Measurements from ENCODE around the gene SLIT3. TPM values are rescaled to one million over a fixed set of nuclear protein-coding genes. Genes with fewer than 3 reads are reported as not detected.
A peak's percentile ranks its signal among the peaks of the same experiment; 100 is the strongest.

Gene SLIT3
- polyA plus RNA-seq, 1 of the 3 experiments (the other 2 are of a cell fraction): 119 TPM

GRCh38 chr5:169301986-169302385 lies 1.0 kb upstream of the SLIT3 start:
- Histone ChIP-seq H4K20me1 (ENCODE audit: insufficient read depth) (no peaks in the 10 kb centered on the region; the same call in 1 of the 2 replicates), H3K27ac (ENCODE audit: low read depth in 2 of 2, low read length in 1 of 2) (peak overlapping the region; percentile 46 to 83; a peak in 3 of 4 replicates), H3F3A (replicated peaks; ENCODE audit: insufficient read depth) (peaks cover 8% of the 10 kb centered on the region), H3K9ac (no peak overlapping the region), H3K4me3 (ENCODE audit: low read depth in 2 of 2, low read length in 1 of 2) (no peak overlapping the region), H3K79me2 (ENCODE audit: insufficient read depth) (peaks cover 33% of the 10 kb centered on the region), H3K36me3 (replicated peaks in 1 of 2; ENCODE audit: control insufficient read depth in 1 of 2, insufficient read depth in 2 of 2, low read length in 1 of 2) (peaks cover under 1 to 5% of the 10 kb centered on the region in 2 experiments), H2AFZ (ENCODE audit: low read depth) (peak overlapping the region; percentile 43; the same call in 1 of the 2 replicates), H3K4me1 (ENCODE audit: control insufficient read depth in 1 of 2, insufficient read depth in 2 of 2, low read depth in 1 of 2, low read length in 1 of 2) (peaks cover 10 to 31% of the 10 kb centered on the region in 2 experiments; a peak in 2 of 4 replicates), H3K27me3 (ENCODE audit: insufficient read depth) (no peaks in the 10 kb centered on the region), H3K9me2 (no peaks in the 10 kb centered on the region), H3K9me3 (no peaks in the 10 kb centered on the region), H3K4me2 (peak overlapping the region; percentile 63)
- TF ChIP-seq POLR2AphosphoS5 (IDR thresholded peaks at IDR 0.05; ENCODE audit: low read depth, low read length): no peak
- TF ChIP-seq ELF1 (IDR thresholded peaks at IDR 0.05): no peak
- no peak for TF ChIP-seq MXI1 (IDR thresholded peaks at IDR 0.05; ENCODE audit: low read depth, low read length)
- TF ChIP-seq, protein P1, sequence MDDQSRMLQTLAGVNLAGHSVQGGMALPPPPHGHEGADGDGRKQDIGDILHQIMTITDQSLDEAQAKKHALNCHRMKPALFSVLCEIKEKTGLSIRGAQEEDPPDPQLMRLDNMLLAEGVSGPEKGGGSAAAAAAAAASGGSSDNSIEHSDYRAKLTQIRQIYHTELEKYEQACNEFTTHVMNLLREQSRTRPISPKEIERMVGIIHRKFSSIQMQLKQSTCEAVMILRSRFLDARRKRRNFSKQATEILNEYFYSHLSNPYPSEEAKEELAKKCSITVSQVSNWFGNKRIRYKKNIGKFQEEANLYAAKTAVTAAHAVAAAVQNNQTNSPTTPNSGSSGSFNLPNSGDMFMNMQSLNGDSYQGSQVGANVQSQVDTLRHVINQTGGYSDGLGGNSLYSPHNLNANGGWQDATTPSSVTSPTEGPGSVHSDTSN (IDR thresholded peaks at IDR 0.05): no peak
- no peak for TF ChIP-seq EZH2phosphoT487 (IDR thresholded peaks at IDR 0.05; ENCODE audit: borderline replicate concordance, low read depth)
- TF ChIP-seq IRF3 (IDR thresholded peaks at IDR 0.05; ENCODE audit: low read depth, low read length): no peak
- no peak for TF ChIP-seq RXRA (IDR thresholded peaks at IDR 0.05; ENCODE audit: borderline replicate concordance, low read depth)
- no peak for TF ChIP-seq TAF1 (IDR thresholded peaks at IDR 0.05; ENCODE audit: borderline replicate concordance, low read depth, low read length)
- no peak for TF ChIP-seq CTCF (IDR thresholded peaks at IDR 0.05)
- TF ChIP-seq FOXM1 (IDR thresholded peaks at IDR 0.05; ENCODE audit: low read depth): no peak
- no peak for TF ChIP-seq RAD21 (IDR thresholded peaks at IDR 0.05; ENCODE audit: low read length)
- no peak for TF ChIP-seq FOXJ3 (CRISPR knock-in tag; IDR thresholded peaks at IDR 0.05)
- no peak for TF ChIP-seq GABPA (IDR thresholded peaks at IDR 0.05; ENCODE audit: low read depth)
- no peak for TF ChIP-seq USF1 (IDR thresholded peaks at IDR 0.05; ENCODE audit: borderline replicate concordance, low read depth)
- TF ChIP-seq MEF2A (IDR thresholded peaks at IDR 0.05; ENCODE audit: borderline replicate concordance, low read depth): no peak
- TF ChIP-seq RCOR1 (IDR thresholded peaks at IDR 0.05; ENCODE audit: low read length): no peak
- no peak for TF ChIP-seq CHD2 (IDR thresholded peaks at IDR 0.05; ENCODE audit: low read length, partially characterized antibody)
- no peak for TF ChIP-seq GATA2 (CRISPR knock-in tag; IDR thresholded peaks at IDR 0.05)
- DNase-seq: peak; percentile 40
- ChIA-PET CTCF (interaction anchor here (0.6 to 5.1 kb wide), 41 partner anchors 8 to 366 kb away, joined by 3 to 65 read pairs (median 4); no protein-coding TSS in a partner anchor), POLR2A (no interaction called here)
- 79% methylated on average over 12 of the region's 12 CpGs for WGBS (ENCODE audit: low lambda C conversion rate)

Measured in SK-N-SH (cell line).